ENCODE measurements around the gene SORCS2. TPM values are rescaled to one million over a fixed set of nuclear protein-coding genes. Genes with fewer than 3 reads are reported as not detected.

The SORCS2 gene
- total and polyA plus RNA-seq, 2 of the 8 experiments (the other 6 are each of a cell fraction or from before 2014, with no cell fraction given) = 0.36 to 1.8 TPM

DNA sequence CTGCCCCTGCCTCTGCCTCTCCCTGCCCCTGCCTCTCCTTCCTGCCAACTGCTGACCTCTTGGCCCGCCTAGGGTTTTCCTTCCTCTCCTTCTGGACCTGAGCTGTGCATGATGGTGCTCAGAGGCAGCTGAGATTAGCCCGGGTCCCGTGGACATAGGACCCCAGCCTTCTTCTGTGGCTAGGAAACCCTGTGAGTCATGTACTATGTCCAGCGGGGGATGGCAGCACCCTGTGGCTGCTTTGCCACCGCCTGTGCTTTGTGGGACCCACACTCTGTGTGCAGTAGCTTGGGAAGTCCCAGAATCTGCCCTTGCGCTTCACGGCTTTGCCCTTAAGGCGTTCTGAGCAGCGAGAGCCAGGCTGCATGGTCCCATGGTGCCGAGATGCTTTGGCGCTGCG, 347.9 kb downstream of the SORCS2 start:
- no peaks in the 10 kb centered on the region for H3K79me2 ChIP-seq (ENCODE audit: control insufficient read depth in 1 of 2, insufficient read depth in 2 of 2, low read length in 2 of 2)
- ChIA-PET CTCF (ENCODE audit: partially characterized antibody) (interaction anchor here (1.8 kb wide), 1 partner anchor 110 kb away, joined by 4 read pairs; no protein-coding TSS in a partner anchor), POLR2A (ENCODE audit: partially characterized antibody) (no interaction called here)
- no peak overlapping the region for H2BK20ac ChIP-seq (ENCODE audit: low read length)
- H3K23ac ChIP-seq (ENCODE audit: insufficient read length) = no peak overlapping the region
- no peak overlapping the region for H3K4ac ChIP-seq (replicated peaks; ENCODE audit: insufficient read length, low read depth, low read length)
- no peak overlapping the region for H2BK120ac ChIP-seq (replicated peaks; ENCODE audit: low read depth, low read length)
- no peak overlapping the region for H3K4me2 ChIP-seq (ENCODE audit: insufficient read depth in 1 of 2, low read depth in 2 of 2, low read length in 2 of 2)
- H2AFZ ChIP-seq (ENCODE audit: low read length) = no peak overlapping the region
- H3K36me3 ChIP-seq (ENCODE audit: control insufficient read depth in 2 of 4, insufficient read depth in 4 of 4, low read length in 3 of 4) = no peaks in the 10 kb centered on the region
- H2BK5ac ChIP-seq (ENCODE audit: low read depth, low read length) = no peak overlapping the region
- H3K79me1 ChIP-seq (ENCODE audit: low read depth, low read length) = no peaks in the 10 kb centered on the region
- H2AK5ac ChIP-seq (ENCODE audit: low read depth, low read length) = no peak overlapping the region
- no peak overlapping the region for H2BK12ac ChIP-seq (ENCODE audit: low read depth, low read length)
- H4K5ac ChIP-seq (ENCODE audit: insufficient read length, low read depth, low read length) = no peak overlapping the region
- 0 out of 7 replicates have a peak, but pooled peaks cover 0 to 2% (median 0%) of the 10 kb centered on the region in 4 experiments for H3K4me1 ChIP-seq (replicated peaks in 1 of 4; ENCODE audit: control insufficient read depth in 3 of 4, insufficient read depth in 4 of 4, low read length in 3 of 4)
- H2BK15ac ChIP-seq (ENCODE audit: low read length) = no peak overlapping the region
- H4K8ac ChIP-seq (ENCODE audit: extremely low read depth, insufficient read depth, low read length) = no peak overlapping the region
- WGBS, 2 experiments (ENCODE audit: extremely low coverage in 1 of 2, insufficient coverage in 1 of 2, insufficient read length in 1 of 2, insufficient replicate concordance in 2 of 2, low coverage in 1 of 2, low lambda C conversion rate in 2 of 2, missing lambda C conversion rate in 1 of 2) = 94% methylated on average over 12 of the region's 12 CpGs; no CpG with 5 or more reads in 1 of the 2 experiments
- H4K20me1 ChIP-seq (replicated peaks in 1 of 2; ENCODE audit: control insufficient read depth in 1 of 2, insufficient read depth in 2 of 2, low read length in 2 of 2) = no peaks in the 10 kb centered on the region
- H3K18ac ChIP-seq (ENCODE audit: extremely low read depth, low read length) = no peak overlapping the region
- FAIRE-seq = no peak
- H4K91ac ChIP-seq (replicated peaks; ENCODE audit: insufficient read length, low read length) = no peak overlapping the region
- peaks cover 3% of the 10 kb centered on the region in 2 experiments; a peak in 2 of 4 replicates for H3K9me3 ChIP-seq (ENCODE audit: insufficient read depth in 2 of 2, low read depth in 1 of 2, low read length in 1 of 2)
- no peaks in the 10 kb centered on the region for H3K27me3 ChIP-seq (replicated peaks in 1 of 4; ENCODE audit: control insufficient read depth in 3 of 4, extremely low read depth in 1 of 4, insufficient read depth in 3 of 4, low read length in 3 of 4)
- H3K23me2 ChIP-seq (ENCODE audit: low read depth, low read length) = peaks cover 9% of the 10 kb centered on the region; the same call in 1 of the 2 replicates
- no peak overlapping the region for H3K27ac ChIP-seq (ENCODE audit: low read depth, low read length)
- no peak overlapping the region for H3K56ac ChIP-seq (replicated peaks; ENCODE audit: insufficient read length, low read depth, low read length)
- no peak overlapping the region for H3K9ac ChIP-seq (replicated peaks in 1 of 4; ENCODE audit: extremely low read depth in 1 of 4, low read depth in 3 of 4, low read length in 3 of 4)
- no peak overlapping the region for H3K14ac ChIP-seq (ENCODE audit: insufficient read length)
- no peak overlapping the region for H3K4me3 ChIP-seq (ENCODE audit: extremely low read depth in 1 of 4, insufficient read depth in 2 of 4, low read depth in 3 of 4, low read length in 4 of 4)
- DNase-seq (ENCODE audit: low read depth in 1 of 2, low spot score in 2 of 2) = no peak
- TF ChIP-seq ZNF274 (IDR thresholded peaks at IDR 0.05; ENCODE audit: borderline replicate concordance, extremely low read depth, low read length) = no peak
- no peak for TF ChIP-seq GABPA (IDR thresholded peaks at IDR 0.05; ENCODE audit: borderline replicate concordance, insufficient read depth, low read length)
- TF ChIP-seq JUN (IDR thresholded peaks at IDR 0.05; ENCODE audit: low read depth, low read length) = no peak
- no peak for TF ChIP-seq EGR1 (IDR thresholded peaks at IDR 0.05; ENCODE audit: borderline replicate concordance, low read depth, low read length)
